ENCODE measurements around the gene COL11A1.
"Not testable (repeated sequence)": the region's sequence is repeated elsewhere in the genome, so short reads cannot be mapped to it uniquely, and the experiment has no call there.

DNA sequence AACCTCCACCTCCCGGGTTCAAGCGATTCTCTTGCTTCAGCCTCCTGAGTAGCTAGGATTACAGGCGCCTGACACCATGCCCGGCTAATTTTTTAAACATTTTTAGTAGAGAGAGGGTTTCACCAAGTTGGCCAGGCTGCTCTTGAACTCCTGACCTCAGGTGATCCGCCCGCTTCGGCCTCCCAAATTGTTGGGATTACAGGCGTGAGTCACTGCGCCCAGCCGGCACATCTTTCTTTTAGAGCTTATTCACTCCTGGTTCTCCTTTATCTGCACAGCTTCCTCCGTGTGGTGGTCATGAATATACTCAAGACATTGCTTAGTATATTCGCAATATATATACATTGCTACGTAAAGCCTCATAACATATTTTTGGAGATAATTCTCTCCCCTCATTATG is 80.2 kb downstream of the COL11A1 start:
- TF ChIP-seq, protein P1, sequence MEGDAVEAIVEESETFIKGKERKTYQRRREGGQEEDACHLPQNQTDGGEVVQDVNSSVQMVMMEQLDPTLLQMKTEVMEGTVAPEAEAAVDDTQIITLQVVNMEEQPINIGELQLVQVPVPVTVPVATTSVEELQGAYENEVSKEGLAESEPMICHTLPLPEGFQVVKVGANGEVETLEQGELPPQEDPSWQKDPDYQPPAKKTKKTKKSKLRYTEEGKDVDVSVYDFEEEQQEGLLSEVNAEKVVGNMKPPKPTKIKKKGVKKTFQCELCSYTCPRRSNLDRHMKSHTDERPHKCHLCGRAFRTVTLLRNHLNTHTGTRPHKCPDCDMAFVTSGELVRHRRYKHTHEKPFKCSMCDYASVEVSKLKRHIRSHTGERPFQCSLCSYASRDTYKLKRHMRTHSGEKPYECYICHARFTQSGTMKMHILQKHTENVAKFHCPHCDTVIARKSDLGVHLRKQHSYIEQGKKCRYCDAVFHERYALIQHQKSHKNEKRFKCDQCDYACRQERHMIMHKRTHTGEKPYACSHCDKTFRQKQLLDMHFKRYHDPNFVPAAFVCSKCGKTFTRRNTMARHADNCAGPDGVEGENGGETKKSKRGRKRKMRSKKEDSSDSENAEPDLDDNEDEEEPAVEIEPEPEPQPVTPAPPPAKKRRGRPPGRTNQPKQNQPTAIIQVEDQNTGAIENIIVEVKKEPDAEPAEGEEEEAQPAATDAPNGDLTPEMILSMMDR (IDR thresholded peaks at IDR 0.05): not testable (repeated sequence)
- not testable (repeated sequence) for TF ChIP-seq POLR2A (IDR thresholded peaks at IDR 0.05)
